HG02852 (cell line): Measurements from ENCODE around the gene NHLH2.

Experiments
- ATAC-seq: cut with Tn5 transposase; IDR thresholded peaks from one replicate; pipeline ENCODE4 v1.9.1; 2021; ENCODE audit warnings: mild to moderate bottlenecking, moderate library complexity; ENCODE audit not compliant: unreplicated experiment

Gene NHLH2

GRCh38 chr1:115805597-115805996, 35.3 kb downstream of the NHLH2 start:
- ATAC-seq: no peak

- no peak for ATAC-seq
These were observed 38.5 kb downstream of the NHLH2 start for GRCh38 chr1:115802416-115802815.

GRCh38 chr1:115797486-115797885, 43.4 kb downstream of the NHLH2 start:
- no peak for ATAC-seq

- ATAC-seq: no peak
These were observed 44.0 kb downstream of the NHLH2 start for GRCh38 chr1:115796897-115797296.

- ATAC-seq: no peak
These were observed 44.9 kb downstream of the NHLH2 start for GRCh38 chr1:115796036-115796435.

- no peak for ATAC-seq
These were observed 45.8 kb downstream of the NHLH2 start for GRCh38 chr1:115794976-115795639.

- ATAC-seq: no peak
These were observed 47.8 kb downstream of the NHLH2 start for GRCh38 chr1:115793162-115793561.

GRCh38 chr1:115791816-115792215, 49.1 kb downstream of the NHLH2 start:
- no peak for ATAC-seq

- ATAC-seq: no peak
These were observed 50.1 kb downstream of the NHLH2 start for GRCh38 chr1:115790846-115791245.

- no peak for ATAC-seq
These were observed 50.6 kb downstream of the NHLH2 start for GRCh38 chr1:115790356-115790755.
